GM08714 (cell line): ENCODE results near the gene ZFAND2B.

Experiments
- H3K4me3 ChIP-seq: fragments of 200-500 bp; sonication (Bioruptor generic); 2 replicates; pipeline ENCODE4 v1.5.1; 2014; ENCODE audit warnings: mild to moderate bottlenecking, low read length, inconsistent platforms
- ZNF274 ChIP-seq: IDR thresholded peaks from 2 replicates; pipeline ENCODE4 v1.6.1; 2012; ENCODE audit warnings: mild to moderate bottlenecking, low read depth, low read length

The ZFAND2B gene

DNA sequence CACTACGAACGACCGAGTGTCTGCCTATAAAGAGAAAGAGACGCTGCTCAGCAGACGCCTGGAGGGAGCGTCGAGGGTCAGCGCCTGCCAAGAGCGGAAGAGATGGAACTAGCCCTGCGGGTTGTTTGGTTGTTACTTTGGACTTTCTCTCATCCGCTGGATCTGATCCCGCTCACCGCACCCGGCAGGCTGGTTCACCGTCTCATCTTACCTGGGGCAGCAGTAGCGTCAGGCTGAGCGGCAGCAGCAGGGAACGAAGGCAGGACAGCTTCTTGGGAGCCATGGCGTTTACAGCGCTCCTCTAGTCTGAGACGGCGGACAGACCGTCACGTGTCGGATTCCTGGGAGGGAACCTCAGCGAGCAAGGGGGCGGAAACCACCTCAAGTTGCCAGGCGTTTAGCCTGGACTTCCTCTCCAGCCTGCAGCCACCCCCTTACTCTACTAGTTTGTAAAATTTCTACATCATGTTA lies 36.7 kb downstream of the ZFAND2B start:
- TF ChIP-seq ZNF274: no peak
- no peak overlapping the region; the same call in 1 of the 2 replicates for H3K4me3 ChIP-seq

GRCh38 chr2:219244789-219245147 lies 38.2 kb downstream of the ZFAND2B start:
- peak overlapping the region; percentile 89 for H3K4me3 ChIP-seq
- TF ChIP-seq ZNF274: no peak

GRCh38 chr2:219245148-219245898 lies 38.7 kb downstream of the ZFAND2B start, which contains the start of the genes GLB1L and STK16:
TSS of gene GLB1L (minus strand) at chr2:219245444. CDS start at chr2:219243573, 1,871 bp downstream.
TSS of gene STK16 (plus strand) at chr2:219245479. CDS start at chr2:219246000, 521 bp downstream.
- peak within 1 kb of the TSS; percentile 89 for H3K4me3 ChIP-seq

DNA sequence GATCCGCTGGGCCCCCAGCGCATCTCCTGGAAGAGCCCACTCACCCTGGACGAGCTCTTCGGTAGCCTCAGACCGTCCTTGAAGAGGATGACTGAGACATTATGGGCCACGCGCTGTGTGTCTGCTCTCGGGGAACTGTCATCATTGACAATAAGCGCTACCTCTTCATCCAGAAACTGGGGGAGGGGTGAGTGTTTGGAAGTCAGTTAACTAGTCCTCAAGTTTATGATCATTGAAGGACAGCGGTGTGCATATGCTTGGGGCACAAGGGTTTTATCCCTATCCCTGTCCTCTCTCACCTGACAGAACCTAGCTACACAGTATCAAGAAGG lies 39.3 kb downstream of the ZFAND2B start:
- peak overlapping the region; percentile 89 for H3K4me3 ChIP-seq
- TF ChIP-seq ZNF274: no peak

More at GRCh38 chr2:219245148-219245898, 38.7 kb downstream of the ZFAND2B start, which contains the start of the genes GLB1L and STK16:
- TF ChIP-seq ZNF274: no peak

- no peak for TF ChIP-seq ZNF274
- no peak overlapping the region; the same call in 1 of the 2 replicates for H3K4me3 ChIP-seq
Measured at GRCh38 chr2:219246559-219246958, 40.0 kb downstream of the ZFAND2B start.

GRCh38 chr2:219247678-219248642 lies 41.4 kb downstream of the ZFAND2B start:
- peak overlapping the region; percentile 27; the same call in 1 of the 2 replicates for H3K4me3 ChIP-seq
- TF ChIP-seq ZNF274: no peak

DNA sequence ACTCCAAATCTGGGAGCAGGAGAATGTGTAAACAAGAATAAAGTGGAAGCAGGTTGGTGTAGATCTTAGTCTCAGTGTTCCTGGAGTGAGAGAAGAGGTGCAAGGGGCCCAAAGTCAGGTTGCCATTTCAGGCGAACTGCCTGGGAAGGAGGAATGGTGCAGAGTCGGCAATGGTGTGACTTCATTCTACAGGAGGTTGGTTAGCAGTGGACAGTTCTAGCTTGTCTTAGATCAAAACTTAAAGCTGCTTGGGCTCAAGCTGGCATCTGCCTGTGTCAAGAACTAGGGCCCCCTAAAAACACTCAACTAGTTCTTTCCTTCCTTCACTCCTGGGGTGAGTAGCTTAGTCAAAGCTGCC lies 42.2 kb downstream of the ZFAND2B start:
- H3K4me3 ChIP-seq: peak overlapping the region; percentile 52; the same call in 1 of the 2 replicates

DNA sequence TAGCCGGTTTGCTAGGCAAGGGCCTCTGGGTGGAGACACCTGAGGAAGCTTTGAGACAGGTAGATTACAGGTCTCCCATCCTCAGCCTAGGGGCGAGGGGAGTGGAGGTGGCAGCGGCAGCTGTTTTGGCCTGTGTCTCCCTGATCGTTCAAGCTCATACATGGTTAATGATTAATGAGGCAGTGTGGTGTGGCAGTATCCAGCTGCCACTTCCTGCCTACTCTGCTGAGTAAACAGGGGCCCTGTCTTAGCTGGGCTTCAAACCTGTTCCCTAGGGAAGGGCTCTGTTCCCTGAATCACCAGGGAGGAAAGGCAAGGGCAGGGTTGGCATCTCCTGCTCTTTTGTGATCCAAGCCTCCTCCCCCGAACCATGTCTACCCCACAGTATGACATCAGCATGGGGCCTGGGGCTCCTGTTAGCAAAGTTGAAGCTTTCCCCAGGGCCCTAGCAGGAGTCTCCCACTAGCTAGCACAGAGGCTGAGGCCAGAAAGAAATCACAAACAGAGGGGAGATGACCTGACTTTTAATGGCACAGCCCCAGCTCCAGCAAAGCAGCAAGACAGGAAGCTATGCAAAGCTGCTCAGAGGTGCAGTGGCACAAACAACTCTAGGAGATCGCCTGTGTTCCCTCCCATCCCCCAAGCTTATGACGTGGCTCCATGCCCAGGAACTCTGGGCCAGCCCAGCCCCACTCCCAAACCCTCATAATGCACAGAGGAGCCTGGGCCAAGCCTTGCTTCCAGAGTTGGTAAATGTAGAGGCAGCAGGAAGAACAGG lies 42.8 kb downstream of the ZFAND2B start:
- peak overlapping the region; percentile 52; the same call in 1 of the 2 replicates for H3K4me3 ChIP-seq

More for the DNA sequence above, 42.2 kb downstream of the ZFAND2B start:
- TF ChIP-seq ZNF274: no peak

GRCh38 chr2:219250049-219250781 lies 43.6 kb downstream of the ZFAND2B start:
- H3K4me3 ChIP-seq: peak overlapping the region; percentile 52; the same call in 1 of the 2 replicates
- no peak for TF ChIP-seq ZNF274

More for the DNA sequence above, 42.8 kb downstream of the ZFAND2B start:
- no peak for TF ChIP-seq ZNF274

- H3K4me3 ChIP-seq: peak overlapping the region; percentile 66; the same call in 1 of the 2 replicates
- TF ChIP-seq ZNF274: no peak
Measured at GRCh38 chr2:219251656-219252055, 45.1 kb downstream of the ZFAND2B start.

GRCh38 chr2:219252084-219252483 lies 45.5 kb downstream of the ZFAND2B start:
- TF ChIP-seq ZNF274: no peak
- H3K4me3 ChIP-seq: peak overlapping the region; percentile 66; the same call in 1 of the 2 replicates

GRCh38 chr2:219252570-219252899 lies 46.0 kb downstream of the ZFAND2B start:
- peak overlapping the region; percentile 66; the same call in 1 of the 2 replicates for H3K4me3 ChIP-seq
- TF ChIP-seq ZNF274: no peak
